Uterus (tissue), 4 donors: ENCODE results near the gene DBNDD1. TPM values are rescaled to one million over a fixed set of nuclear protein-coding genes. Genes with fewer than 3 reads are reported as not detected.

Experiments used
- DNase-seq, 2 donors: peaks; one replicate each; pipeline ENCODE4 v3.0.0-alpha.2; 2019 to 2020
- H3K27ac ChIP-seq, 2 donors: fragments of 200-600 bp; sonication (generic); 1 replicate in 1 of 2; 2 replicates in 1 of 2; pipeline ENCODE4 v1.5.1; 2016 to 2018
- H3K27me3 ChIP-seq, 2 donors: fragments of 200-600 bp; sonication (generic); one replicate each; pipeline ENCODE4 v1.5.1; 2018 to 2019; ENCODE audit warnings: control low read depth in 1 of 2
- H3K36me3 ChIP-seq, 2 donors: fragments of 200-600 bp; sonication (generic); one replicate each; pipeline ENCODE4 v1.5.1; 2019; ENCODE audit warnings: control low read depth in 1 of 2
- H3K4me1 ChIP-seq, 2 donors: fragments of 200-600 bp; sonication (generic); one replicate each; pipeline ENCODE4 v1.5.1; 2018 to 2019; ENCODE audit warnings: control low read depth in 1 of 2
- H3K4me3 ChIP-seq, 2 donors: fragments of 200-600 bp; sonication (generic); 1 replicate in 1 of 2; 2 replicates in 1 of 2; pipeline ENCODE4 v1.5.1; 2018 to 2019; ENCODE audit warnings: mild to moderate bottlenecking in 1 of 2
- H3K9me3 ChIP-seq, 2 donors: fragments of 200-600 bp; sonication (generic); one replicate each; pipeline ENCODE4 v1.5.1; 2019; ENCODE audit warnings: control low read depth in 1 of 2
- CTCF ChIP-seq, 4 experiments: fragments of 200-600 bp in 2 of 4; fragments of 450-650 bp in 2 of 4; sonication (generic) in 2 of 4; IDR thresholded peaks; one replicate each; pipeline ENCODE4 v1.5.1; 2016 to 2019; ENCODE audit warnings: antibody characterized with exemption in 4 of 4, mild to moderate bottlenecking in 2 of 4, moderate library complexity in 1 of 4
- POLR2A ChIP-seq, 2 donors: fragments of 450-650 bp; IDR thresholded peaks; one replicate each; pipeline ENCODE4 v1.6.1; 2016; ENCODE audit warnings: antibody characterized with exemption in 2 of 2, mild to moderate bottlenecking in 1 of 2, moderate library complexity in 1 of 2
- intact Hi-C: fragments of 100-400 bp; cut with DNase I; formaldehyde crosslinking; loops from one replicate; pipeline ENCODE4 v1.15.1; 2023; ENCODE audit warnings: low total_unique reads
- total RNA-seq, 4 donors: library from RNA; depleted of rRNA in 3 of 4; stranded (reverse); fragments of >200 nt in 3 of 4; gene quantifications; one replicate each; pipeline versions ENCODE4 v1.1.0 to v1.2.4, GENCODE V29; 2014 to 2023
- donor health status: DM: yes; HTN: yes; CAD: no.

The DBNDD1 gene
- total RNA-seq, 4 donors from 2014 or later = 1.0 to 4.2 TPM; not detected in 2

DNA sequence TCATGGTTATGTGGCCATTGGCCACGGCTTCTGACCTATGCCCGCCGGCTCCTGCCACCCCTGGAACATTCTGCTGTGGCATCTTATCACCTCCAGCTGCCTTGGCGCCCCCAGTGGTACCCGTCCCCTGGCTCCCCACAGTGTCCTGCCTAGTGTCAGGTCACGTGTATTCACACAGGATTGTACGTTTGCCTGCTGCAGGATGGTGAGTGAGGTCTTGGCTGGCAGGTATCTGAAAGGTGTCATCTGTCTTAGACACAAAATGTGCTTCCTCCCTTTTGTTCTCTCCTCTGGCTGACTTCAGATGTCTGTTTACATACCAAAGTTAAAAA lies 24.9 kb downstream of the DBNDD1 start:
- no peaks in the 10 kb centered on the region for H3K27me3 ChIP-seq
- H3K36me3 ChIP-seq = no peaks in the 10 kb centered on the region
- H3K9me3 ChIP-seq = no peaks in the 10 kb centered on the region
- intact Hi-C loops = no loop called here
- peak overlapping the region in 1 of 2 donors; percentile 2 for H3K27ac ChIP-seq
- TF ChIP-seq CTCF (IDR thresholded peaks at IDR 0.05) (no peak), POLR2A (IDR thresholded peaks at IDR 0.05) (no peak)
- DNase-seq = no peak
- H3K4me3 ChIP-seq = no peak overlapping the region
- H3K4me1 ChIP-seq = no peaks in the 10 kb centered on the region

- no peak for TF ChIP-seq CTCF (IDR thresholded peaks at IDR 0.05)
- no peak for TF ChIP-seq POLR2A (IDR thresholded peaks at IDR 0.05)
- intact Hi-C loops = no loop called here
- H3K4me1 ChIP-seq = no peaks in the 10 kb centered on the region
- H3K27me3 ChIP-seq = no peaks in the 10 kb centered on the region
- no peaks in the 10 kb centered on the region for H3K36me3 ChIP-seq
- H3K4me3 ChIP-seq = no peak overlapping the region
- DNase-seq = no peak
- H3K27ac ChIP-seq = no peak overlapping the region
- H3K9me3 ChIP-seq = no peaks in the 10 kb centered on the region
Measured at GRCh38 chr16:89993971-89994370, 25.3 kb downstream of the DBNDD1 start.

- no peaks in the 10 kb centered on the region for H3K27me3 ChIP-seq
- H3K27ac ChIP-seq = no peak overlapping the region
- no peaks in the 10 kb centered on the region for H3K9me3 ChIP-seq
- H3K4me3 ChIP-seq = no peak overlapping the region
- intact Hi-C loops = no loop called here
- H3K4me1 ChIP-seq = no peaks in the 10 kb centered on the region
- DNase-seq = no peak
- TF ChIP-seq CTCF (IDR thresholded peaks at IDR 0.05) = no peak
- TF ChIP-seq POLR2A (IDR thresholded peaks at IDR 0.05) = no peak
- H3K36me3 ChIP-seq = no peaks in the 10 kb centered on the region
Measured at GRCh38 chr16:89993377-89993776, 25.9 kb downstream of the DBNDD1 start.

- Histone ChIP-seq H3K36me3 (no peaks in the 10 kb centered on the region), H3K27ac (no peak overlapping the region), H3K4me1 (no peaks in the 10 kb centered on the region), H3K9me3 (no peaks in the 10 kb centered on the region), H3K4me3 (no peak overlapping the region), H3K27me3 (no peaks in the 10 kb centered on the region)
- TF ChIP-seq CTCF (IDR thresholded peaks at IDR 0.05) (no peak), POLR2A (IDR thresholded peaks at IDR 0.05) (no peak)
- no peak for DNase-seq
- intact Hi-C loops = no loop called here
Measured at GRCh38 chr16:89990799-89991198, 28.5 kb downstream of the DBNDD1 start.

DNA sequence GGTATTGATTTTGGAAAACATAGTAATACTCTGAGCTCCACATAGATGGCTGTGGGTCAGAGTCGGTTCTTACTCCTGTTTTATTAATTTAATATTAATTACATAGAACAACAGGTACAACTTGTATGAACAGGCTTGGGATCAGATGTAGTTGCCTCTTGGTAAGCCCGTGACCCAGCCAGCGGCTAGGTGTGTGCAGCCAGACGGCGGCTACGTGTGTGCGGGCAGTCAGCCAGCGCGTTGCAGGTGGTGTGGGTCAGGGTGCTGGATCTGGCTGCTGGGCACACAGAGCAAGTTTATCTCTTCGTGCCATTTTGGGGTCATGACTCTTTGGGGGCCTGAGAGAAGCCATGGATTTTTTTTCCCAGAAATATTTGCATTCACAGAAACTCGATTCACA lies 30.3 kb downstream of the DBNDD1 start:
- Histone ChIP-seq H3K4me1 (no peaks in the 10 kb centered on the region), H3K9me3 (no peaks in the 10 kb centered on the region), H3K36me3 (no peaks in the 10 kb centered on the region), H3K27ac (no peak overlapping the region), H3K4me3 (no peak overlapping the region), H3K27me3 (no peaks in the 10 kb centered on the region)
- TF ChIP-seq POLR2A (IDR thresholded peaks at IDR 0.05) (no peak), CTCF (IDR thresholded peaks at IDR 0.05) (no peak)
- DNase-seq = no peak
- intact Hi-C loops = no loop called here
